GM21825 (cell line): Measurements from ENCODE around the gene CAMSAP2.
"Not testable (repeated sequence)": the region's sequence is repeated elsewhere in the genome, so short reads cannot be mapped to it uniquely, and the experiment has no call there.

Experiments used
- ATAC-seq: cut with Tn5 transposase; IDR thresholded peaks from one replicate; pipeline ENCODE4 v1.9.1; 2021; ENCODE audit warnings: mild to moderate bottlenecking, moderate library complexity; ENCODE audit not compliant: unreplicated experiment

The CAMSAP2 gene

DNA sequence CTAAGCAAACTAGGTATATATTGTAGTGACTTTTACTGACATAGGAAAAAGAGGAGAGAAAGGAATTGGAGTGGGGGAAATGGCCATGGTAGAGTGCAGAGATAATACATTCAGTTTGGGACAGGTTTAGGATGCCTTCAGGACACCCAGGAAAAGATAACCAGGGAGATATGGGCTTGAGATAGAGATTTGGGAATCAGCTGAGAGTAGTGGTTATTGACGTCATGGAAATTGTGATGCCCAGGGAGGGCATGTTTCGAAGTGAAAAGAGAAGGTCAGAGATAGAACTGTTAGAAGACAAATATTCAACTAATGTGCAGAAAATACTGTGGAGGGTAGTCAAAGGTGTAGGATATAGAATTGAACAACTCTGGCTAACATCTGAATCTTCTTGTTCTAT, 40.6 kb downstream of the CAMSAP2 start:
- ATAC-seq: no peak

- ATAC-seq: peak; percentile 39
These were observed 42.1 kb downstream of the CAMSAP2 start for GRCh38 chr1:200780545-200781369.

DNA sequence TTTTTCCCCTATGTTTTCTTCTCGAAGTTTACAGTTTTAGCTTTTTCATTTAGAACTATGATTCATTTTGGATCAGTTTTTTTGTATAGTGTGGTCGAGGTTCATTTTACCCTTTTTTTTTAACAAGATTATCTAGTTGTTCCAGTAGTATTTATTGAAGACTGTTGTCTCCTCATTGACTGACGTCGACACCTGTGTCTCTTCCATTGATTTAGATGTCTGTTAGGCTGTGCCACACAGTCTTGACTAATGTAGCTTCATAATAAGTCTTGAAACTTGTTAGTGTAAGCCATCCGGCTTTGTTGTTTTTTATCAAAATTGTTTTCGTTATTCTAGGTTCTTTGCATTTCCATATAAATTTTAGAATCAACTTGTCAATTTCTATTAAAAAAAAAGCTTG, 45.2 kb downstream of the CAMSAP2 start:
- ATAC-seq: no peak

- no peak for ATAC-seq
These were observed 45.9 kb downstream of the CAMSAP2 start for GRCh38 chr1:200784576-200784975.

GRCh38 chr1:200786788-200787187, 48.1 kb downstream of the CAMSAP2 start:
- ATAC-seq: no peak

GRCh38 chr1:200787896-200788387, 49.2 kb downstream of the CAMSAP2 start:
- no peak for ATAC-seq

GRCh38 chr1:200791012-200791411, 52.3 kb downstream of the CAMSAP2 start:
- ATAC-seq: not testable (repeated sequence)

DNA sequence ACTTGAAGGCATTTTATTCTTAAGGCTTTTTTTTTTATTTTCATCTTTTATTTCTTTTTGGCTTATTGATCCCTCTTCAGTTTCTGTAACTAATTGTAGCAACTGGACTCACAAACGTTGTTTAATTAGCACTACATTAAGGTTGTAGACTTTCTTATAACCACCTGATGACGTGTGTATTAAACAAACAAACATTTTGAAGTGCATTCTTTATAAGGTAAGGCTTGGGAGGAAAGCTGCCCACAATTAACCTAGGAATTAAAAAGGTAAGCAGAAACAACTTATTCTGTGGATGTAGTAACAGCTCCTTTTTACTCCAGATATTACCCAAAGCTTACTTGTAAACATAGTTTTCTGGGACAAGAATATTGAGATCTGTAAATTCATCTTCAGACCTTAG, 55.0 kb downstream of the CAMSAP2 start:
- no peak for ATAC-seq

- ATAC-seq: no peak
These were observed 55.9 kb downstream of the CAMSAP2 start for GRCh38 chr1:200794506-200795065.

- no peak for ATAC-seq
These were observed 56.5 kb downstream of the CAMSAP2 start for GRCh38 chr1:200795156-200795555.

GRCh38 chr1:200802042-200802441, 63.3 kb downstream of the CAMSAP2 start:
- no peak for ATAC-seq

DNA sequence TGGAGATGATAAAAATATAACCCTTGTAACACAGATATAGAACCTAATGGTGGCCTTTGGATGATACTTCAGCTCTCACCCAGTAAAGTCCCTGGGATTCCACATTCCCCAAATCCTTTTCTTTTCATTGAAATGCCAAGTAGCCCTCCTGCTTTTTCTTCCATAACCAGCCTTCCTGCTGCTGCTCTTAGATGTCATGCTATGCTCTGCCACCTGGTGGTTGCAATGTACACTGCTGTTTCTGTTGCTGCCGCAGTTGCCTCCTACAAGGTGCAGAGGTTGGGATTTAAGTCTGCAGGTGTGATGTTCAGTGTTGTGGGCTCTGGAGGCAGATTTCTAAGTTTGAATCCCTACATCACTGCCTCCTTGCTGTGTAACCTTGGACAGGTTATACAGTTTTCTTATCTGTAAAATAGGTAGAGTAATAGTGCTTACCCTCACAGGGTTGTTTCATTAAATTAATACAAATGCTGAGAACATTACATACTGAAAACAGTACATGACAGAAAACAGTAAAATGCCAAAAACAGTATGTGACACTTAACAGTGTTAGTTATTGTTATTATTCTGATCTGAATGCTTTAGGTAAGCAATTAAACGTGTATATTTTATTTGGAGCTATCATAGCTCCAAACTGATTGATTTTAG, 64.3 kb downstream of the CAMSAP2 start:
- peak; percentile 93 for ATAC-seq

GRCh38 chr1:200805719-200806118, 67.0 kb downstream of the CAMSAP2 start:
- ATAC-seq: no peak

DNA sequence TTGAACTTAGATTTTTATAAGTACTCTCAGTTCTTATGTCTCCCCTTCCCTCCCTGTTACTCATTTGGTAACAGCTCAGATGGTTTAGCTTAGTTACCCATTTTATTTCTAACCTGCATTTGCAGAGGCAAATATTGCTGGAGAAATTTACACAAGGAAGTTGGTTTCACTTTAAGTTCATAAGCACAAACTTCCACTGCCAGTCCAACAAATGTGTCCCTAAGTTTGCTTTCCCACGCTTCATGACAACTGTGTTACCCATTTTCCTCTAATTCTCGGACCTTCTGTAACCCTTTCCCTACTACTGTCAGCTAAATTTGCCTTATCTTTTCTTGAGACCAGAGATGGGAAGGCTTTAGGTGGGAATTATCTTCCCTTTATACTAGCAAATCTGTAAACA, 70.2 kb downstream of the CAMSAP2 start:
- ATAC-seq: no peak

DNA sequence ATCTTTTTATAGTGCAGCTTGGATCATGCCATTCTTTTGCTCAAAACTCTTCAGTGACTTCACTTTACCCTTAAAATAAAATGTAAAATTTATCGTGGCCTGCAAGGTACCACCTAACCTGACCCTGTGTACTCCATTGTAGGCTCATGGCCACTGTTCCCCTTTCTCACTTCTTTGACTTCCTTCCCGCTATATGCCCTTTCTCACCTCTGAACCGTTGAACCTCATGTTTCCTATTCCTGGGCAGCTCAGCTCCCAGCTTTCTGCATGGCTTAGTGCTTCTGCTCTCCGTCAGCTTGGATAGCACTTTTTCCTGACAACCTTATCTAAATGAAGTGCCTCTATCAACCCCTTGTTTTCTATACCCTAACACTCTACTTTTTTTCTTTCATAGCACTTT, 73.0 kb downstream of the CAMSAP2 start:
- no peak for ATAC-seq

DNA sequence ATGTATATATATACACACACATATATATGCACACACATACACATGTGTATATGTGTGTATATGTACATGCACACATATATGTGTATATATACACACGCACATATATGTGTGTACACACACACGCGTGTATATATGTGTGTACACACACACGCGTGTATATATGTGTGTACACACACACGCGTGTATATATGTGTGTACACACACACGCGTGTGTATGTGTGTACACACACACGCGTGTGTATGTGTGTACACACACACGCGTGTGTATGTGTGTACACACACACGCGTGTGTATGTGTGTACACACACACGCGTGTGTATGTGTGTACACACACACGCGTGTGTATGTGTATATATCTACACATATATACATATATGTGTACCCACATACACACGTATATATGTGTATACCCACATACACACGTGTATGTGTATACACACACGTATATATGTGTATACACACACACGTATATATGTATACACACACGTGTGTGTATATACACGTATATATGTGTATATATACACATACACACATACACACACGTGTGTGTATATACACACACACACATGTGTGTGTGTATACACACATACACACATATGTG, 78.0 kb downstream of the CAMSAP2 start:
- ATAC-seq: not testable (repeated sequence)

DNA sequence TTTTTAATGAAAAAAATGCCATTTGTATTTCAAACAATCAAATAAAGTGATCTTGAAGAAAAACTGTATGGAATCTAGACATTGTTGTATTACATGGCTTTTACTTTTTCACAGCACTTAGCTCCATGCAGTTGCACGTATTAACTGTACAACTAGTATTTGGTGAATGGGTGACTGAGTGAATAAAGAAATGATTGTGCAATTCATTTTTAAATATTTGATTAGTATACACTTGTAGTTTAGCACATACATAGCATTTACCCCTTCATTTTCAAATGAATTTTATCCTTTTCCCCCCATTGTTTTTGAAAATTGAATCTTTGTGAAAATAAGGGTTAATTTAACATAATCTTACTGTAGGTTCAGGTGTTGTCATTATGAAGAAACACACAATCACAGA, 79.6 kb downstream of the CAMSAP2 start:
- no peak for ATAC-seq

DNA sequence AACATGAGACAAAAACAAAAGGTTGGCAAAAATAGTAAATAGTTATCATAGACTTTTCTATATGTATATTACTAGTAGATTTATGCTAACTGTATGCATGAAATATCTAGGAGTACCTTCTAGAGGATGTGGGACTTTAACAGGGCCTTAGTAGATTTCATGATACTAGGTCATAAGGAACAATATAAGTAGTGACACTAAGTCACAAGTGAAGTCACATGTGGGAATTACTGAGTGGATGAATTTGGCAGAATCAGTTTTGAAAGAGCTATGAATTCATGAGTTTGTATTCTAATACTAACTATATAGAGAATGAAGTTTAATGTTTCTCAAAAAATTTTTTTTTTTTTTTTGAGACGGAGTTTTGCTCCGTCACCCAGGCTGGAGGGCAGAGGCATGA, 81.0 kb downstream of the CAMSAP2 start:
- no peak for ATAC-seq

GRCh38 chr1:200831091-200831490, 92.4 kb downstream of the CAMSAP2 start:
- no peak for ATAC-seq

- ATAC-seq: no peak
These were observed 95.7 kb downstream of the CAMSAP2 start for GRCh38 chr1:200834383-200834782.

DNA sequence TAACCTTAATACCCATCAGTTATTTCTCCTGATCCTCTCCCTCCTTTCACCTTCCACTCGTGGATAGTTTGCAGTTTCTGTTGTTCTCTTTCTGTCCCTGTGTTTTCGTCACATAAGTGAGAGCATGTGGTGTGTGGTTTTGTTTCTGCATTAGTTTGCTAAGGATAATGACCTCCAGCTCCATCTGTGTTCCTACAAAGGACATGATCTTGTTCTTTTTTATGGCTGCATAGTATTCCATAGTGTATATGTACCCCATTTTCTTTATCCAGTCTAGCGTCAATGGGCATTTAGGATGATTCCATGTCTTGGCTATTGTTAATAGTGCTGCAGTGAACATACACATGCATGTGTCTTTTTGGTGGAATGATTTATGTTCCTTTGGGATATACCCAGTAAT, 97.5 kb downstream of the CAMSAP2 start:
- no peak for ATAC-seq
